ENCODE measurements around the gene RGL2.

RGL2 gene

DNA sequence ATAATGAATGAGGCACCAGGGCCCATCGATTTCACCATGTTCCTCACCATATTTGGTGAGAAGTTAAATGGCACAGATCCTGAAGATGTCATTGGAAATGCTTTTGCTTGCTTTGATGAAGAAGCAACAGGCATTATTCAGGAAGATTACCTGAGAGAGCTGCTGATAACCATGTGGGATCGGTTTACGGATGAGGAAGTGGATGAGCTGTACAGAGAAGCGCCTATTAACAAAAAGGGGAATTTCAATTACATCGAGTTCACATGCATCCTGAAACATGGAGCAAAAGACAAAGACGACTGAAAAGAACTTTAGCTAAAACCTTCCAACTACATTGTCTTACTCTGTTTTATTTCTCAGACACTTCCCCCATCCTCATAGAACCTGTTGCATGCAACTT is 40.5 kb upstream of the RGL2 start:
- Histone ChIP-seq H4K20me1 (ENCODE audit: insufficient read depth, low read length) (no peaks in the 10 kb centered on the region), H3K27me3 (ENCODE audit: insufficient read depth, low read length) (no peaks in the 10 kb centered on the region), H3K27ac (ENCODE audit: low read depth, low read length, poor library complexity, severe bottlenecking) (no peak overlapping the region), H3K4me2 (ENCODE audit: low read length) (no peak overlapping the region), H3K9ac (ENCODE audit: low read length) (no peak overlapping the region), H3K9me3 (ENCODE audit: low read length) (no peaks in the 10 kb centered on the region), H2AFZ (ENCODE audit: low read length) (no peak overlapping the region), H3K4me1 (ENCODE audit: insufficient read depth, low read length, severe bottlenecking) (peaks cover 14% of the 10 kb centered on the region), H3K9me2 (ENCODE audit: low read depth, low read length) (no peaks in the 10 kb centered on the region), H3K36me3 (ENCODE audit: insufficient read depth, low read length) (no peaks in the 10 kb centered on the region), H3F3A (ENCODE audit: insufficient read depth, low read length) (no peaks in the 10 kb centered on the region), H3K4me3 (ENCODE audit: low read depth, low read length, poor library complexity, severe bottlenecking) (no peak overlapping the region), H3K79me2 (ENCODE audit: insufficient read depth, low read length) (no peaks in the 10 kb centered on the region)
- no peak for TF ChIP-seq EZH2 (IDR thresholded peaks at IDR 0.05; ENCODE audit: borderline replicate concordance, low read length)
- TF ChIP-seq, protein P1, sequence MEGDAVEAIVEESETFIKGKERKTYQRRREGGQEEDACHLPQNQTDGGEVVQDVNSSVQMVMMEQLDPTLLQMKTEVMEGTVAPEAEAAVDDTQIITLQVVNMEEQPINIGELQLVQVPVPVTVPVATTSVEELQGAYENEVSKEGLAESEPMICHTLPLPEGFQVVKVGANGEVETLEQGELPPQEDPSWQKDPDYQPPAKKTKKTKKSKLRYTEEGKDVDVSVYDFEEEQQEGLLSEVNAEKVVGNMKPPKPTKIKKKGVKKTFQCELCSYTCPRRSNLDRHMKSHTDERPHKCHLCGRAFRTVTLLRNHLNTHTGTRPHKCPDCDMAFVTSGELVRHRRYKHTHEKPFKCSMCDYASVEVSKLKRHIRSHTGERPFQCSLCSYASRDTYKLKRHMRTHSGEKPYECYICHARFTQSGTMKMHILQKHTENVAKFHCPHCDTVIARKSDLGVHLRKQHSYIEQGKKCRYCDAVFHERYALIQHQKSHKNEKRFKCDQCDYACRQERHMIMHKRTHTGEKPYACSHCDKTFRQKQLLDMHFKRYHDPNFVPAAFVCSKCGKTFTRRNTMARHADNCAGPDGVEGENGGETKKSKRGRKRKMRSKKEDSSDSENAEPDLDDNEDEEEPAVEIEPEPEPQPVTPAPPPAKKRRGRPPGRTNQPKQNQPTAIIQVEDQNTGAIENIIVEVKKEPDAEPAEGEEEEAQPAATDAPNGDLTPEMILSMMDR (IDR thresholded peaks at IDR 0.05; ENCODE audit: low read length) = no peak

DNA sequence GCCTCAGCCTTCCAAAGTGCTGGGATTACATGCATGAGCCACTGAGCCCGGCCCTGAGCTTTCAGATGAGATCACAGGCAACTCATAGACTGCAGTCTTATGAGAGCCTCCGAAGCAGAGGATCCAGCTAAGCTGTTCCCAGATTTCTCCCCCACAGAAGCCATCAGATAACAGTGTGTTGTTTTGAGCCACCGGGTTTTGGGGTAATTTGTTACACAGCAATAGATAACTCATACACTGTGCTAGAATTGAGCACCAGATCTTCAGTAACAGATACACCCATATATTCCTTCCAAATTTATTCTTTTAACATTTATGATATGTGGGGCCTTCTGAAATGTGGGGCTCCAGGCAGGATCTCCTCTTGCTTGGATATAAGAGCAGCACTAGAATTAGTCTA is 37.8 kb upstream of the RGL2 start:
- H2AFZ ChIP-seq (ENCODE audit: low read length) = no peak overlapping the region
- no peaks in the 10 kb centered on the region for H3K9me2 ChIP-seq (ENCODE audit: low read depth, low read length)
- H3K79me2 ChIP-seq (ENCODE audit: insufficient read depth, low read length) = no peaks in the 10 kb centered on the region
- no peak overlapping the region for H3K9ac ChIP-seq (ENCODE audit: low read length)
- no peaks in the 10 kb centered on the region for H3K27me3 ChIP-seq (ENCODE audit: insufficient read depth, low read length)
- H3K4me2 ChIP-seq (ENCODE audit: low read length) = no peak overlapping the region
- TF ChIP-seq EZH2 (IDR thresholded peaks at IDR 0.05; ENCODE audit: borderline replicate concordance, low read length) = no peak
- TF ChIP-seq, protein P1 (IDR thresholded peaks at IDR 0.05; ENCODE audit: low read length) = no peak
- H4K20me1 ChIP-seq (ENCODE audit: insufficient read depth, low read length) = no peaks in the 10 kb centered on the region
- no peaks in the 10 kb centered on the region for H3K9me3 ChIP-seq (ENCODE audit: low read length)
- no peaks in the 10 kb centered on the region for H3F3A ChIP-seq (ENCODE audit: insufficient read depth, low read length)
- peaks cover 15% of the 10 kb centered on the region for H3K4me1 ChIP-seq (ENCODE audit: insufficient read depth, low read length, severe bottlenecking)
- no peak overlapping the region for H3K4me3 ChIP-seq (ENCODE audit: low read depth, low read length, poor library complexity, severe bottlenecking)
- no peaks in the 10 kb centered on the region for H3K36me3 ChIP-seq (ENCODE audit: insufficient read depth, low read length)
- no peak overlapping the region for H3K27ac ChIP-seq (ENCODE audit: low read depth, low read length, poor library complexity, severe bottlenecking)

DNA sequence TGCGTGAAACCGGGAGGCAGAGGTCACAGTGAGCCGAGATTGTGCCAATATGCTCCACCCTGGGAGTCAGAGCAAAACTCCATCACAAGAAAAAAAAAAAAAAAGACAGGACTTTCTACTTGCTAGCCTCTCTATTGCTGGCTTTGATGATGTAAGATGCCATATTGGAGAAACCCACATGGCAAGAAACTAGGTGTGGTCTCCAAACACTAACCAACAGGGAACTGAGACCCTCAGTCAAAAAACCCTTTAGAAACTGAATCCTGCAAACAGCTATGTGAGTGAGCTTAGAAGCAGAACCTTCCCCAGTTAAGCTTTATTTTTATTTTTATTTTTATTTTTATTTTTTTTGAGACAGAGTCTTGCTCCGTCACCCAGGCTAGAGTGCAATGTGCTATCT is 37.2 kb upstream of the RGL2 start:
- H2AFZ ChIP-seq (ENCODE audit: low read length) = no peak overlapping the region
- peaks cover 15% of the 10 kb centered on the region for H3K4me1 ChIP-seq (ENCODE audit: insufficient read depth, low read length, severe bottlenecking)
- no peaks in the 10 kb centered on the region for H3K9me2 ChIP-seq (ENCODE audit: low read depth, low read length)
- H3K9me3 ChIP-seq (ENCODE audit: low read length) = no peaks in the 10 kb centered on the region
- no peak overlapping the region for H3K27ac ChIP-seq (ENCODE audit: low read depth, low read length, poor library complexity, severe bottlenecking)
- H3K4me3 ChIP-seq (ENCODE audit: low read depth, low read length, poor library complexity, severe bottlenecking) = no peak overlapping the region
- H4K20me1 ChIP-seq (ENCODE audit: insufficient read depth, low read length) = no peaks in the 10 kb centered on the region
- no peak overlapping the region for H3K4me2 ChIP-seq (ENCODE audit: low read length)
- no peaks in the 10 kb centered on the region for H3K27me3 ChIP-seq (ENCODE audit: insufficient read depth, low read length)
- no peaks in the 10 kb centered on the region for H3F3A ChIP-seq (ENCODE audit: insufficient read depth, low read length)
- TF ChIP-seq, protein P1 (IDR thresholded peaks at IDR 0.05; ENCODE audit: low read length) = no peak
- TF ChIP-seq EZH2 (IDR thresholded peaks at IDR 0.05; ENCODE audit: borderline replicate concordance, low read length) = no peak
- H3K79me2 ChIP-seq (ENCODE audit: insufficient read depth, low read length) = no peaks in the 10 kb centered on the region
- no peak overlapping the region for H3K9ac ChIP-seq (ENCODE audit: low read length)
- no peaks in the 10 kb centered on the region for H3K36me3 ChIP-seq (ENCODE audit: insufficient read depth, low read length)

Data from OCI-LY1 (cell line).